NCI-H1105 (cell line): ENCODE measurements around the gene TMED9.

Experiments
- DNase-seq: peaks from one replicate; lab custom pipeline; 2025; lab: John Stamatoyannopoulos, UW

The TMED9 gene

GRCh38 chr5:177578316-177578715 is 13.7 kb upstream of the TMED9 start:
- no peak for DNase-seq

GRCh38 chr5:177588413-177588909 is 3.5 kb upstream of the TMED9 start:
- no peak for DNase-seq

GRCh38 chr5:177590406-177590805 is 1.6 kb upstream of the TMED9 start:
- DNase-seq: no peak

GRCh38 chr5:177591690-177592009 is 353 bp upstream of the TMED9 start:
- DNase-seq: no peak

GRCh38 chr5:177592905-177593304 is 902 bp downstream of the TMED9 start:
- no peak for DNase-seq

GRCh38 chr5:177593511-177593910 is 1.5 kb downstream of the TMED9 start:
- DNase-seq: no peak

GRCh38 chr5:177594071-177594470 is 2.1 kb downstream of the TMED9 start:
- DNase-seq: no peak

- no peak for DNase-seq
These were observed 3.1 kb downstream of the TMED9 start for GRCh38 chr5:177595026-177595585.

- no peak for DNase-seq
These were observed 4.2 kb downstream of the TMED9 start for GRCh38 chr5:177595991-177596774.

GRCh38 chr5:177596775-177597238 is 4.8 kb downstream of the TMED9 start:
- DNase-seq: no peak

- DNase-seq: no peak
These were observed 6.5 kb downstream of the TMED9 start for GRCh38 chr5:177598477-177598876.

GRCh38 chr5:177599731-177600507 is 7.9 kb downstream of the TMED9 start, which contains the start of gene B4GALT7:
B4GALT7 (plus strand) TSS chr5:177600132; CDS start chr5:177600211, 79 bp downstream.
- DNase-seq: peak; percentile 42

- no peak for DNase-seq
These were observed 8.6 kb downstream of the TMED9 start for GRCh38 chr5:177600508-177601018.

- no peak for DNase-seq
These were observed 9.1 kb downstream of the TMED9 start for GRCh38 chr5:177601126-177601525.

GRCh38 chr5:177601577-177602457 is 9.8 kb downstream of the TMED9 start:
- DNase-seq: no peak

- DNase-seq: no peak
These were observed 10.4 kb downstream of the TMED9 start for GRCh38 chr5:177602458-177602830.

- no peak for DNase-seq
These were observed 11.6 kb downstream of the TMED9 start for GRCh38 chr5:177603631-177604030.

- DNase-seq: no peak
These were observed 12.1 kb downstream of the TMED9 start for GRCh38 chr5:177604116-177604521.

- no peak for DNase-seq
These were observed 12.7 kb downstream of the TMED9 start for GRCh38 chr5:177604656-177605055.

GRCh38 chr5:177605078-177605477 is 13.1 kb downstream of the TMED9 start:
- DNase-seq: no peak

- no peak for DNase-seq
These were observed 13.7 kb downstream of the TMED9 start for GRCh38 chr5:177605667-177606066.
